ENCODE results near the gene PDXK.

PDXK gene

DNA sequence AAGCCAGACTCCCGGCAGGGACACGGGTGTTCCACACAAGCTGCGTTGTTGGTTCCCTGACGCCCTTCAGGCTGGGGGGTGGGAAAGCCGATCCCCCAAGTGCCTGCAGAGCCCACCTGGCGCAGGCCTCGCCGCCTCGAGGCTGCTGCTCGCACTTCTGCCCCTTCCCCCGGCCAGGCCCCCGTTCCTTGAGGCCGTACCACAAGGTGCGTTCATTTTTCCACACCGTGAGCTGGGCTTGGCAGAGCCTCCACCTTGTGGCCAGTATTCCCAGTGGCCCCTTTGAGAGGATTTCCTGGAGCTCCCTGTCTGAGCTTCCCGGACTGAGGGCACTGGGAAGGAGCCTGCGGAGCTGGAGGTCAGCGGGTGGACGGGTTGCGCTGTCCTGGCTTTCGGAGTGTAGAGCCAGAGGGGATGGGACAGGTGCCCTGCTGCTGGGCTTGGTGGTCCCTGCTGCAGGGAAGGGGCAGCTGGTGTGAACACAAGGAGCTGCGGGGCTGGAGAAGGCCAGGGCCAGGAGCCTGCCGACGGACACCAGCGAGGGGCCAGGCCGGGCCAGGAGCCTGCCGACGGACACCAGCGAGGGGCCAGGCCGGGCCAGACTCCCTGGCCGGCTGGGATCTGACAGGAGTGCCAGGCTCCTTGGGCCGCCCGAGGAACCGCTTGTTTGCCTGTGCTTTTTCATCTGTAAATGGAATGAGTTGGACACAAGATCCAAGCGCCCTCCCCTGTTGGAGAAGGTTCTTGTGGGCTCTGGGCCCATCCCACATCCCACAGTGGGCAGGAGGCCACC lies 18.4 kb downstream of the PDXK start:
- H3K4me3 ChIP-seq (replicated peaks in 1 of 2; ENCODE audit: low read depth in 2 of 2, low read length in 2 of 2), result no peak overlapping the region
- no peak for DNase-seq (ENCODE audit: low read depth in 2 of 2)
- TF ChIP-seq, protein P1, sequence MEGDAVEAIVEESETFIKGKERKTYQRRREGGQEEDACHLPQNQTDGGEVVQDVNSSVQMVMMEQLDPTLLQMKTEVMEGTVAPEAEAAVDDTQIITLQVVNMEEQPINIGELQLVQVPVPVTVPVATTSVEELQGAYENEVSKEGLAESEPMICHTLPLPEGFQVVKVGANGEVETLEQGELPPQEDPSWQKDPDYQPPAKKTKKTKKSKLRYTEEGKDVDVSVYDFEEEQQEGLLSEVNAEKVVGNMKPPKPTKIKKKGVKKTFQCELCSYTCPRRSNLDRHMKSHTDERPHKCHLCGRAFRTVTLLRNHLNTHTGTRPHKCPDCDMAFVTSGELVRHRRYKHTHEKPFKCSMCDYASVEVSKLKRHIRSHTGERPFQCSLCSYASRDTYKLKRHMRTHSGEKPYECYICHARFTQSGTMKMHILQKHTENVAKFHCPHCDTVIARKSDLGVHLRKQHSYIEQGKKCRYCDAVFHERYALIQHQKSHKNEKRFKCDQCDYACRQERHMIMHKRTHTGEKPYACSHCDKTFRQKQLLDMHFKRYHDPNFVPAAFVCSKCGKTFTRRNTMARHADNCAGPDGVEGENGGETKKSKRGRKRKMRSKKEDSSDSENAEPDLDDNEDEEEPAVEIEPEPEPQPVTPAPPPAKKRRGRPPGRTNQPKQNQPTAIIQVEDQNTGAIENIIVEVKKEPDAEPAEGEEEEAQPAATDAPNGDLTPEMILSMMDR (IDR thresholded peaks at IDR 0.05; ENCODE audit: low read depth, low read length), result no peak

DNA sequence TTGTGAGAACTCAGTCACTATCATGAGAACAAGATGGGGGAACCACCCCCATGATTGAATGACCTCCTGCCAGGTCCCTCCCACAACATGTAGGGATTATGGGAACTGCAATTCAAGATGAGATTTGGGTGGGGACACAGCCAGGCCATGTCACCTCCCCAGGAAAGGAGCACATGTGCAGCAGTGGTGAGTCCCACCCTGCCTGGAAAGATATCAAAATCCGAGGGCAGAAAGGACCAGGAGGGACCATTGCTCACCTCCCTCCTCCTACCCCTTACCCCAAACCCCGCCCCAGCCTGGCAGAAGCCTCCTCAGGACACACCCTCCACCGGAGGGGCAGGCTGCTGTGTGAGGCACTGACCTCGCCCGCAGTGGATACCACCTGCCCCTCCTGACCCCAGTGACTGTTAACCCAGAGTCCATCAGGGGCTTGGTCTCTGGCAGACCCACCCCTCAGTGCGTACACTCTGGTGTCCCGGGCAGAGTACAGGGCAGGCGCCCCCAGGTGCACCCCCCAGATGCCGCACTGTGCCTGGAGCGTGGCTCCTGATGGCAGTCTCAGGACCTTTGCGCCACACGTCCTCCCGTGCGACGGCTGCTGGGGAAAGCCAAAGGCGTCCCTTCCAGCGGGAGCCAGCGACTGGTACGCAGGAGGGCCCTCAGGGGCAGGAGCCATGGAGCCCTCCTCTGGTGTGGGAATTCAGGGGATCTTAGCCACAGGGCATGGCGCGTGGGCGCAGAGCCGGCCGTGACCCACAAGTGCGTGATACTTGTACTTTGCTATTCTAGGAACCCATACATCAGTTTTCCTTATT lies 20.9 kb downstream of the PDXK start:
- DNase-seq (ENCODE audit: low read depth in 2 of 2), result no peak
- TF ChIP-seq, protein P1 (IDR thresholded peaks at IDR 0.05; ENCODE audit: low read depth, low read length), result no peak
- no peak overlapping the region for H3K4me3 ChIP-seq (replicated peaks in 1 of 2; ENCODE audit: low read depth in 2 of 2, low read length in 2 of 2)

DNA sequence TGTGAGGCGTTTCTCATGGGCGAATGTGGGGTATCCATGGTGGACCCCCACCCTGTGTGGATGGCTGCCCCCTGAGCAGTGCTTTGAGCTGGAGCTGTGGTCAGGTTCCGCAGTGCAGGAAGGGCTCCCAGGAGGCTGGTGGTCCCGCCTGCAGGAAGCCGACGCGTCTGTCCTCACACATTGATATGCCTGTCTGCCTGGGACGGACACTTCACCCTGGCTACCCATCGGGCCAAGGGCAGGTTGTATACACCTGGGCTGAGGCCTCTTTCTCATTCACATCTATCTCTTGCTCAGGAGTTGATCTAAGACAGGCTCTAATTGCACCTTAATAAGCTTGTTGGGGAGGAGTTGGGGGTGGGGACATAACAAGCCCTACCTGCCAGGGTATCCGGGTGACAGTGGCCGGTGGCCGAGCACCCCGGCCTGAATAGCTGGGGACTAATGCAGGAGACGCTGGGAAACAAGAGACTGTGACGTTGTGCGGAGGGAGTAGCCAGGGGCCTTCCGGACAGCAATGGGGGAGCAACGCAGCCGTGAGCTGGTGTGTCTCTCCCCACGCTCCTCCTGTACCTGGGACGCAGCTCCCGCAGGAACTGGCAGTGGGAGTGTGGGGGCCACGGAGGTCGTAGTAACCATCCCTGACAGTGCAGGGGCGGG lies 21.7 kb downstream of the PDXK start:
- TF ChIP-seq, protein P1 (IDR thresholded peaks at IDR 0.05; ENCODE audit: low read depth, low read length), result no peak
- DNase-seq (ENCODE audit: low read depth in 2 of 2), result peak; percentile 33 to 45
- no peak overlapping the region for H3K4me3 ChIP-seq (replicated peaks in 1 of 2; ENCODE audit: low read depth in 2 of 2, low read length in 2 of 2)

DNA sequence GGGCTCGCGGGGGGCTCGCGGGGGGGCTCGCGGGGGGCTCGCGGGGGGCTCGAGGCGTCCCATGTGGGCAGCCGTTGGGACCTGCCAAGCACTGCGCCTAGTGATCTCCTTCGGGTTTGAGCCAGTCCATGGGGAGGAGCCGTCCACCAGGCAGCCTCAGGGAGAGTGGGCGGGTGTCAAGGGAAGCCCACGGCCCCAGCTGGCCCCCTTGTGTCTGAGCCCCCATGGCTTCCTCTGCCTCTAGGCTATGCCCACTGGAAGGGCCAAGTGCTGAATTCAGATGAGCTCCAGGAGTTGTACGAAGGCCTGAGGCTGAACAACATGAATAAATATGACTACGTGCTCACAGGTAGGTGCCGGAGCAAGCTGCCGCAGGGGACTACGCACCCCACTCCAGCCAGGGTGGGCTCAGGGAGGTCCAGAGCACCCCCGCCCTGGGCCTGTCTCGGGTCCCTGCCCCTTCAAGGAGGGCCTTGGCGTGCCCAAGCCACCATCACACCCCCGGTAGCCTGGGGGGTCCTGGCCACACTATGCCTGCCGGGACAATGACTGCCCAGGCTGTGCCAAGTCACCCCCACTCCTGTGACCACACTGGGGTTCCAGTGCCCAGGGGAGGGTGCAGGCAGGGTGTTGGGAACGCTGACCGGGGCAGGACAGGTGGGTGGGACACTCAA lies 22.6 kb downstream of the PDXK start:
- no peak for DNase-seq (ENCODE audit: low read depth in 2 of 2)
- TF ChIP-seq, protein P1 (IDR thresholded peaks at IDR 0.05; ENCODE audit: low read depth, low read length), result no peak
- no peak overlapping the region for H3K4me3 ChIP-seq (replicated peaks in 1 of 2; ENCODE audit: low read depth in 2 of 2, low read length in 2 of 2)

DNA sequence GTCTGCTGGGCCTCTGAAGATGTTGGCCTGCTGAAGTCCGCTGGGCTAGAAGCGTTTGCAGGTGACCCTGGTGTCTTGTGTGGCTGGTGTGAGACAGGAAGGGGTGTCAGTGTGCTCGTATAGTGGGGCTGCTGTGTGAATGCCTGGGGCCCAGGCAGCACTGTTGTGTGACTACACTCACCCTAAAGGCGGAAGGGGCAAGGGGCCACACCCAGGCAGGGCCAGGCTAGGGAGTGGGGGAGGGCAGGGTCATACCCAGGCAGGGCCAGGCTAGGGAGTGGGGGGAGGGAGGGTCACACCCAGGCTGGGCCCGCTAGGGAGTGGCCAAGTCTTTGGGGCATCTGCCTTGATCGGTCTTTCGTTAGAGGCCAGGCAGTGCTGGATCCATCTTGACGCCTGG lies 25.0 kb downstream of the PDXK start:
- DNase-seq (ENCODE audit: low read depth in 2 of 2), result no peak

DNA sequence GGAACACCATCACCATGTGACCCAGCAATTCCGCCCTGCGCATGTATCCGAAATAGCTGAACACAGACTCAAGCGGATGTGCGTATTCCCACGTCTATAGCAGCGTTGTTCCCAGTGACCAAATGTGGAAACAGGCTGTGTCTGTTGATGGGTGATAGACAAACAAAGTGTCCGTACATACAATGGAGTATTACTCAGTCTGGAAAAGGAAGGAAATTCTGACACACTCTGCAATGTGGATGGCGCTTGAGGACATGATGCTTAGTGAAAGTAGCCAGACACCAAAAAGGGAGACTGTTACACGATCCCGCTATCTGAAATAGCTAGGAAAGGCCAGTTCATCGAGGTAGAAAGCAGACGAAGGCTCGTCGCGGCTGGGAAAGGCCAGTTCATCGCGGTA lies 25.8 kb downstream of the PDXK start:
- TF ChIP-seq, protein P1 (IDR thresholded peaks at IDR 0.05; ENCODE audit: low read depth, low read length), result no peak
- no peak overlapping the region for H3K4me3 ChIP-seq (replicated peaks in 1 of 2; ENCODE audit: low read depth in 2 of 2, low read length in 2 of 2)
- DNase-seq (ENCODE audit: low read depth in 2 of 2), result no peak

More for the DNA sequence above, 25.0 kb downstream of the PDXK start:
- no peak overlapping the region for H3K4me3 ChIP-seq (replicated peaks in 1 of 2; ENCODE audit: low read depth in 2 of 2, low read length in 2 of 2)
- TF ChIP-seq, protein P1 (IDR thresholded peaks at IDR 0.05; ENCODE audit: low read depth, low read length), result no peak

Measured in cardiac fibroblast (primary cell).